ENCODE data around the gene CTDSP2. TPM values are rescaled to one million over a fixed set of nuclear protein-coding genes. Genes with fewer than 3 reads are reported as not detected.

Gene CTDSP2
- total and polyA plus RNA-seq, 8 donors, result 28.4 to 152 (median 73.9) TPM

DNA sequence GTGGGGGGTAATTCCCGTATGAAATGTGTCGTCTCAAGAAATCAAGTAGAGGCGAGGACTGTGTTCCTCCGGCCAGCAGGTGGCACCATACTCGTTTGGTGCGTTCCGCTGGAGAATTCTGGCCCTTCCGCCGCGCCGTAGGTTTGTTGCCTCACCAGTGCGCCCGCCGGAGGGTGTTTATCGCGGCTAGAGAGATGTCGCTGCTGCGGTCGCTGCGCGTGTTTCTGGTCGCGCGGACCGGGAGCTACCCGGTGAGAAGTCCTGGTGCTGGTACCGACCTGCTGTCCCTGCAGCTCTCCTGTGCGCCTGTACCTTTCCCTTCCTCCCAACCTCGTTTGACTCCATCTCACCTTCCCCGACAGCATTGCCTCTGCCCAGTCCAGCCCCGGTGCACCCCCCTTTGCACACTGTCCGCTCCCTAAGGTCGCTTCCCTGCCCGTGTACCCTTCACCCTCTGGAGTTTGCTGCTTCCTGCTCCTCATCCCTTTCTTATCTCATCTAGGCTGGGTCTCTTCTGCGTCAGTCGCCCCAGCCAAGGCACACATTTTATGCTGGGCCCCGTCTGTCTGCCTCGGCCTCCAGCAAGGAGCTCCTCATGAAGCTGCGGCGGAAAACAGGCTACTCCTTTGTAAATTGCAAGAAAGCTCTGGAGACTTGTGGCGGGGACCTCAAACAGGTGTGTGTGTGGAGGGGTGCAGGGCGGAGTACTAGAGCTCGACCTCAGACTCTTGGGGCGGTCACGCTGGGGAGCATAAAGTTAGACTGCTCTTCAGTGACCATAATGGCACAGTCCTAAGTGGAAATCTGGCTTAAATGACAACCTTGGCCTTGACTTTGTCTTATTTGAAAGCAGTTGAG lies 63.7 kb downstream of the CTDSP2 start, which contains the start of gene TSFM:
TSS of gene TSFM (plus strand) at position 180 of the 858 bp plus-strand sequence. CDS start at position 195, 15 bp downstream.
- intact Hi-C loops (cut with DNase I; ENCODE audit: low total_unique reads), result no loop called here
- TF ChIP-seq POLR2AphosphoS5 (IDR thresholded peaks at IDR 0.05) (peak; percentile 92 to 98 (median 93)), EP300 (IDR thresholded peaks at IDR 0.05) (peak; percentile 36), POLR2A (IDR thresholded peaks at IDR 0.05) (peak in 1 of 4 donors; percentile 5)
- TF ChIP-seq, protein P1, sequence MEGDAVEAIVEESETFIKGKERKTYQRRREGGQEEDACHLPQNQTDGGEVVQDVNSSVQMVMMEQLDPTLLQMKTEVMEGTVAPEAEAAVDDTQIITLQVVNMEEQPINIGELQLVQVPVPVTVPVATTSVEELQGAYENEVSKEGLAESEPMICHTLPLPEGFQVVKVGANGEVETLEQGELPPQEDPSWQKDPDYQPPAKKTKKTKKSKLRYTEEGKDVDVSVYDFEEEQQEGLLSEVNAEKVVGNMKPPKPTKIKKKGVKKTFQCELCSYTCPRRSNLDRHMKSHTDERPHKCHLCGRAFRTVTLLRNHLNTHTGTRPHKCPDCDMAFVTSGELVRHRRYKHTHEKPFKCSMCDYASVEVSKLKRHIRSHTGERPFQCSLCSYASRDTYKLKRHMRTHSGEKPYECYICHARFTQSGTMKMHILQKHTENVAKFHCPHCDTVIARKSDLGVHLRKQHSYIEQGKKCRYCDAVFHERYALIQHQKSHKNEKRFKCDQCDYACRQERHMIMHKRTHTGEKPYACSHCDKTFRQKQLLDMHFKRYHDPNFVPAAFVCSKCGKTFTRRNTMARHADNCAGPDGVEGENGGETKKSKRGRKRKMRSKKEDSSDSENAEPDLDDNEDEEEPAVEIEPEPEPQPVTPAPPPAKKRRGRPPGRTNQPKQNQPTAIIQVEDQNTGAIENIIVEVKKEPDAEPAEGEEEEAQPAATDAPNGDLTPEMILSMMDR (IDR thresholded peaks at IDR 0.05), result peak in 6 of 7 experiments; percentile 86 to 99 (median 90)
- Histone ChIP-seq H3K9me3 (no peaks in the 10 kb centered on the region), H3K27ac (peak within 1 kb of the TSS; percentile 43 to 85 (median 77)), H3K36me3 (peaks cover 15 to 42% (median 40%) of the 10 kb centered on the region in 4 donors), H3K4me3 (peak within 1 kb of the TSS; percentile 76 to 99 (median 96)), H3K27me3 (no peaks in the 10 kb centered on the region), H3K4me1 (peaks cover 8 to 32% (median 20%) of the 10 kb centered on the region in 4 donors)
- 0 to 1% (median 1%) methylated on average over 41 to 45 of the region's 45 CpGs for WGBS, 5 donors
- DNase-seq, result peak; percentile 96 to 98

DNA sequence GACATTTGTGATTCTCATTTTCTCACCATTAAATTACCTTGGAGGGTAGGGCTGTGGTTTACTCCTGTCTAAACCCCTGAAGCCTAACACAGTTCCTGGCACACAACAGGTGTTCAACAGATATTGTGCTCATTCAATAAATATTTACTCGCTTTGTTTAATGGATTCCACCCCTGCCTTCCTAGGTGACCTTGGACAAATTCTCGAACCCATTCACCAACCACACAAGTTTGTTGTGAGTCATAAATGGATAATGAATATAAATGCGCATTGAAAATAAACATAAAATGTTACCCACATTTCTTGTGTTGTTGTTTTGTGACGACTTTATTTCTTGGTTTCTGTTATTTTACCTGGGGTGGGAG lies 64.3 kb downstream of the CTDSP2 start:
- Histone ChIP-seq H3K36me3 (peaks cover 15 to 35% (median 34%) of the 10 kb centered on the region in 4 donors), H3K27me3 (no peaks in the 10 kb centered on the region), H3K27ac (peak overlapping the region in 3 of 5 donors; percentile 77 to 85 (median 85)), H3K4me3 (peak overlapping the region; percentile 76 to 99 (median 96)), H3K9me3 (no peaks in the 10 kb centered on the region), H3K4me1 (peaks cover 8 to 32% (median 20%) of the 10 kb centered on the region in 4 donors)
- 9 to 14% (median 10%) methylated on average over 4 of the region's 4 CpGs for WGBS, 5 donors
- TF ChIP-seq POLR2A (IDR thresholded peaks at IDR 0.05) (no peak), EP300 (IDR thresholded peaks at IDR 0.05) (no peak), POLR2AphosphoS5 (IDR thresholded peaks at IDR 0.05) (no peak)
- TF ChIP-seq, protein P1 (IDR thresholded peaks at IDR 0.05), result no peak
- intact Hi-C loops (cut with DNase I; ENCODE audit: low total_unique reads), result no loop called here
- peak in 1 of 2 donors; percentile 28 for DNase-seq

DNA sequence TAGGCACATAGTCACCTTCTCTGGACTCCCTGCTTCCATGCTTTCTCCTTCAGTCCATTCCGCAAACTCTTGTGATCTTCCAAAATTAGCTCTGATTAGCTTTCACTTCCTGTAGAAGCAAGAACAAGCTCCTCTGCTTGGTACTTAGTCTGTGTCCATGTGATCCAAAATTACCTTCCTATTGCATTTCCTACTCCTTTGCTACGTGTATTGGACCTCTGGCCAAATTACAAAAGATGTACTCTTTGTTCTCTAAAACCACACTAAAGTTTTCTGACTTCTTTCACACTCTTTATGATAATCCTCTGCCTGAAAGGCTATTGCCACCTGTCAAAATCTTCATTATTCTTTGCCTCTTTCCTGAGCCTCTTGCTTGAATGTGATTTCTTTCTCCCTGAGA lies 64.7 kb downstream of the CTDSP2 start:
- no peaks in the 10 kb centered on the region for H3K27me3 ChIP-seq
- intact Hi-C loops (cut with DNase I; ENCODE audit: low total_unique reads), result no loop called here
- H3K4me3 ChIP-seq, result no peak overlapping the region
- peaks cover 8 to 32% (median 20%) of the 10 kb centered on the region in 4 donors for H3K4me1 ChIP-seq
- DNase-seq, result no peak
- H3K9me3 ChIP-seq, result no peaks in the 10 kb centered on the region
- peaks cover 11 to 31% (median 29%) of the 10 kb centered on the region in 4 donors for H3K36me3 ChIP-seq
- H3K27ac ChIP-seq, result peak overlapping the region in 2 of 5 donors; percentile 14 to 77
- no peak for TF ChIP-seq POLR2A (IDR thresholded peaks at IDR 0.05)
- TF ChIP-seq EP300 (IDR thresholded peaks at IDR 0.05), result no peak
- TF ChIP-seq, protein P1 (IDR thresholded peaks at IDR 0.05), result no peak
- TF ChIP-seq POLR2AphosphoS5 (IDR thresholded peaks at IDR 0.05), result no peak
- WGBS, 5 donors, result 59 to 74% (median 66%) methylated on average over 2 of the region's 2 CpGs

DNA sequence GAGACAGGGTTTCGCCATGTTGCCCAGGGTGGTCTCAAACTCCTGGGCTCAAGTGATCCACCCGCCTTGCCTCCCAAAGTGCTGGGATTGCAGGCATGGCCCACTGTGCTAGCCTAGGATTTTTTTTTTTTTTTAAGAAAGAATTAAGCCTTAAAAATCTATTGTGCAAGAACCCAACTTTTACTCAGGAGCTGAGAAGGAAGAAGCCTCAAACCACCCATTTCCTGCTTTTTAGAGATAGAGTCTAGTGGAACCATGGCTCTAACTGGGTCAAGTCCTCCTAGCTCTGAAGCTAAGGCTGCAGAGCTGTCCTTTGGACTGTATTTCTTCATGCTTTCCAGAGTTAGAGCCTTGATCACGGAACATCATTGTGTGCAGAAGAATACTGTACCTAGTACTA lies 65.3 kb downstream of the CTDSP2 start:
- H3K4me1 ChIP-seq, result peaks cover 8 to 32% (median 20%) of the 10 kb centered on the region in 4 donors
- TF ChIP-seq POLR2AphosphoS5 (IDR thresholded peaks at IDR 0.05) (no peak), POLR2A (IDR thresholded peaks at IDR 0.05) (no peak), EP300 (IDR thresholded peaks at IDR 0.05) (no peak)
- TF ChIP-seq, protein P1 (IDR thresholded peaks at IDR 0.05), result no peak
- no peak overlapping the region for H3K4me3 ChIP-seq
- H3K36me3 ChIP-seq, result peaks cover 6 to 27% (median 24%) of the 10 kb centered on the region in 4 donors
- intact Hi-C loops (cut with DNase I; ENCODE audit: low total_unique reads), result no loop called here
- no peak for DNase-seq
- no peaks in the 10 kb centered on the region for H3K27me3 ChIP-seq
- peak overlapping the region in 2 of 5 donors; percentile 14 to 77 for H3K27ac ChIP-seq
- 84 to 97% (median 91%) methylated on average over 3 of the region's 3 CpGs for WGBS, 5 donors
- no peaks in the 10 kb centered on the region for H3K9me3 ChIP-seq

Data from stomach (tissue), 9 donors.